ENCODE results near the gene EVI2A.

Gene EVI2A

DNA sequence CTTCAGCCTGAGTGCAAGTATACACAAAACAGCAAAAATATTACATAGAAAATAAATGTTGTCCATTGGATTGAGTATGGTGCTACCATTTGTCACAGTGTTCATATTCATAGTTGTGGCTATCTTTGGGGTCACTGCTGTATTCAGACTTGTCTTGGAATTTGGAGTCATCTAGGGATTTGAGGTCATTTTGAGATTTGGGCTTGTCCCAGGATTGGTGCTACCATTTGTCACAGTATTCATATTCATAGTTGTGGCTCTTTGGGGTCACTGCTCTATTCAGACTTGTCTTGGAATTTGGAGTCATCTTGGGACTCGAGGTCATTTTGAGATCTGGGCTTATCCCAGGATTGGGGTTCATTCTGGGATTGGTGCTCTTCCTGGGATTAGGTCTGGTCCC is 49.2 kb downstream of the EVI2A start:
- no peak for DNase-seq

DNA sequence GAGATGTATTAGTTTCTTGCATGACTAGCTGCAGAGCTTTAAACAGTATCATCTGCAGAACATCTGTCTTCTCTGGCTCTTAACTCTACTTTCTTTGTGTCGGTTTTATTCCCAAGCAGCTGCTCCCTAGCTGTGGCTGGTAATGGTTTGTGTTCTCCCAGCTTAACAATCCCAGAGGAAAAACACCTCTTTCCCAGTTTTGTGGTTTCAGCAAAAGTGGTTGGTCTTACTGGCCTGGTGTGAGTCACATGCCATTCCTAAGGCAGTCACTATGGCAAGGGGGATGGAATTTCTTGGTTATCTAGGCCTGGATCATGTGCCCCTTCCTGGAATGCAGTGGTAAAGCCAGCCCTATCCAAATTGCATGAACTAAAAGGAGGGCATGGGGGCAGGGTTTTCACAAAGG is 51.8 kb downstream of the EVI2A start:
- DNase-seq, result no peak

DNA sequence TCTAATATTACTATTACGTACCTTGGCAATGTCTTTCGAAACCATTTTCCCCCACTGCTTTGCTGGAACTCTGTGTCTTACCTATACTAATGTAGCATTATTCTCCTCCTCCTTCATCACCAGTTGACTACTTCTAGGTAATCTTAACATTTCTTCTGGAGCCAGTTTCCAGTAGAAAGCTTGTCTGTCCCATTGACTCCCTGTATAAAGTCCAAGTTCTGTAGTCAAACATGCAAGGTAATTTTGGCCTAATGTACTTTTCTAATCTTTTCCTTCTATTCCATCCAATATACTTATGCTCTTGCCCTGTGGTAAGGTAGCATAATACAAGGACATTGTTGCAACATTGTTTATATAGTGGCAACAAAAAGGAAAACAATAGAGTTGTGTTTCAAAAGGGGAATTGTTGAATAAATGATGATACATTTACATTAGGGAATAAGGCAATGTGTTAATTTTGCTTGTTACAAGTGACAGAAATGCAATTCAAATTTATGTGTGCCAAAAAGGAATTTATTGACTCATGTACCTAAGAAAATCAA is 52.3 kb downstream of the EVI2A start:
- DNase-seq, result no peak
